ENCODE data around the gene PRDM15. TPM values are rescaled to one million over a fixed set of nuclear protein-coding genes. Genes with fewer than 3 reads are reported as not detected.

PRDM15 gene
- polyA plus RNA-seq, 3 donors: 5.4 to 5.7 (median 5.4) TPM

DNA sequence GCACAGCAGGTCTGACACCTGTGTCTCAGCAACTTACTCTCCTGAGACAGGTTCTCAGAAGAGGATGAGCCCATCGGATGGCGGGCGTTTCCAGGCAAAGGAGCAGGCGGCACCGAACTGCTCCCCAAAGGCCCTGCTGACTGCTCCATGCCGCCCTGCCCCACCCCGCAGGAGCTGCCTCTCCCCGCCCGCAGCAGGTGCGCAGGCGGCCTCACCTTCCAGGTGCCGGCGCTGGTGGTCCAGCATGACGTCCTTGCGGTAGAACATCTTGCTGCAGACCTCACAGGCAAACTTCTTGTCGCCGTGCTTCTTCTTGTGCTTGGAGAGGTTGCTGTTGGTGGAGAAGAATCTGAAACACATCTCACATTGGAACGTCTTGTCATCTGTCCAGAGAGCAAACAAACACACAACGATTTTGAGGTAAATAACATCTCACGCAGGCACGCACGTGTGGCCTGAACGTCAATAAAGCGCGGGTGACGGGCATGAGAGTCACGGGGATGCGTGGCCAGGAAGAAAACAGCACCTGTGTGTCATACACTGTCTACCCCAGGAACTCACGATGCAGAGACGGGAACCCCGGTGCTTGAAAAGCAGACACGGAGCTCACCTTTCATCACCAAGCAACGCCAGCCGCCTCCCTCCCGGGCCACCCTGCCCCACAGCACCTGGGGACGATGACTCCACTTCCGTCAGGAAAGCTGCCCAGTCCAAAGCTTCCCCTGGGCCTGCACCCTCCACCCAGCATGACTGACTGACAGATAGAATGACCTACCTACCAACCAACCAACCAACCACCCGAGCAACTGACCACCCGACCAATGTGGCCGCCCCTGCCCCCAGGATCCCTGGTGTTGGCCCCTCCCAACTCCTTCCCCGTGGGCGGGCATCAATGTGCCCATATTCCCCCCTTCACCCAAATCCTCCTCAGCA is 50.9 kb downstream of the PRDM15 start:
- DNase-seq (ENCODE audit: low read depth in 3 of 3, low spot score in 2 of 3): no peak

DNA sequence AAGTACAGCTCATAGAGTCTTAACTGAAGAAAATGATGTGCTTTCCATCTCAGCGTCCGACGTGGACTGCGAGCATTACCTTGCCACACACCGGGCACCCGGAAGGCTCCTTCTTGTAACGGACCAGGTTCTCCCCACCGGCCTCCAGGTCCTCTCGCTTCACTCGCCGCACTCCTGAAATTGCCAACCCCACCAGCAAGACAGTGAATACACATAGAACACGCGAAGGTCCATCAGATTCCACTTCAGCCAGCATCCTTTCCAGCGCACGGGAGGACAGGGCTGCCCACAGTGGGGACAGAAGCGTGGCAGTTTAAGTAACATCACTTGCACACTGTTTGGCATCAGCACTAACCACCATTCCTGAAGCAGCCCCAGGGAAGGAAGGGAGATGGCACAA is 53.3 kb downstream of the PRDM15 start:
- no peak for DNase-seq (ENCODE audit: low read depth in 3 of 3, low spot score in 2 of 3)

DNA sequence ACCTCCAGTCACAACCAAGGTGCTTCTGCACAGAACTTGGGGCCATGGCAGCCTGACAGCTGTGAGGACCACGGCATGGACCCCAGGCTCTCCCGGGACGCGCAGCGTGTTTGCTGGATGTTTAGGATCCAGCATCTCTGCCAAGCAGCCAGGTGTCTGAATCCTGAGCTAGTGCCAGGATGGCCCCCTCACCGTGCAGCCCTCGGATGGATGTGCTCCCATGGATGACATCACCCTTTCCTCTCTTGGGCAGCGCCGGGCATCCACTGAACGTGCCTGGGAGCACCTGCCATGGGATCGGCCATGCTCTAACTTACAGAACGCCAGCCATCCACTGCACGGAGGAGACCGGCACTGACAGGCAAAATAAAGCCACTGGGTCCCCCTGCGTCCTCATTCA is 53.9 kb downstream of the PRDM15 start:
- no peak for DNase-seq (ENCODE audit: low read depth in 3 of 3, low spot score in 2 of 3)

DNA sequence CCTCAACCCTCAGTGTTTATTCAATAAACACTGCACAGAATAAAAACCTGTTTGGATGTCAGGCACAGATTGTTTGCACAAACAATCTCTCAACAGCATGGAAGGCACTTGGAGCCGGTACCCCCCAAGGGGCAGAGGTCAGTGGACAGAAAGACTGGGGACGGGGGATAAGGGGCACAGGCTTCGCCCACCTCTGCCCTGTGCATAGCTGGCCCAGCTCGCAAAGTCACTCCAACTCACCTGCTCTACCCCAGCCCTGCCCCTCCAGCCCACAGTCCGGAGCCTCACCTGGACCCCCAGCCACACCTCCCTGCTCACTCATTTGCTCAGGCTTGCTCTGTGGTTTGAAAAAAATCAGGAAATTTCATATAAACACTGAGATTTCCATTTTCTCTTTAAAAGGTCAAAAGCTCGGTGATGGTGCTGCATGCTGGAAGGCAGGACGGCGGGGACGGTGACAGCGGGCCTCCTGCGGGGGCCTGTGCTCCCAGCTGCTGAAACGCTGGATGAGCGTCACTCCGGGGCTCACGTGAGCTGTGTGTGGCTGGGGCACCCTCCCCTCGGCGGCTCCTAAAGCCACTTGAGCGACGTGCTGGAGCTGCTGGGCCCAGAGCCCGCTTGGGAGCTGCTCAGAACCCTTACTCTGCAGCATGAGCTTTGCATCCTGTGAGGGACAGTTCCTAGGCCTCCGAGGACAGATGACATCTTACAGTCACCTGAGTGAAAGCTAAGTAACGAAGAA is 54.5 kb downstream of the PRDM15 start:
- DNase-seq (ENCODE audit: low read depth in 3 of 3, low spot score in 2 of 3): no peak

DNA sequence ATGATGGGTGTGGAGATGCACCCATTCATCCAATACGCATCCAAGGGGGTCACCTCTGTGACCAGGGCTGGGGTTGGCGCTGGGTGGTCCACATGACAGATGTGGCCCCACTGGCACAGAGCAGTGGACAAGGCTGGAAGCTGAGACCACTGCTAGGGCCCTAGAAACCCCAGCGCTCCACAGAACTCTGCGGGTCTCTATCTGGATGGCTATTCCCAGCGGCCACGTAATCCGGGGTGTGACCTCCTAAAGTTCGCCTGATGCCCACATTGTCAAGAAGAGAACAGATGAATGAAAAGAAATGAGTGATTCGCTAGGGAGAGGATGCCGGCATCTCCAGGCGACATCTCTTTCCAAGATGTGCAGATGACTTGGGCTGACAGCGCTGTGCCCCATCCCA is 55.2 kb downstream of the PRDM15 start:
- DNase-seq (ENCODE audit: low read depth in 3 of 3, low spot score in 2 of 3): no peak

DNA sequence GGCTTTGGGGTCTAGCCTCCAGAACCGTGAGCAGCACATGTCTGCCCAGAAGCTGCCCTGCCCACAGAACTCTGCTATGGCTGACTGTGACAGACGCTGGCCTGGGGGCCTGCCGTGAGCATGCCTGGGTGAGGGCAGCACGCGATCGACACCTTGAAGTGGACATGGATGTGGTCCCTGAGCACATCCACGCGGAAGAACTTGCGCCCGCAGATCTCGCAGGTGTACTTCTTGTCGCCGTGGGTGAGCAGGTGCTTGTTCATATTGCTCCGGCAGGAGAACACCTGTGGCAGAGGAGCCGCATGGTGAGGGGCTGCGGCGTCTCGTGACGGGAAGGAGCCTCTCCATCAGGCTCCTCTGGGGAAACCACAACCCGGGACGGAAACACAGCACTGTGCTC is 56.0 kb downstream of the PRDM15 start:
- no peak for DNase-seq (ENCODE audit: low read depth in 3 of 3, low spot score in 2 of 3)

DNA sequence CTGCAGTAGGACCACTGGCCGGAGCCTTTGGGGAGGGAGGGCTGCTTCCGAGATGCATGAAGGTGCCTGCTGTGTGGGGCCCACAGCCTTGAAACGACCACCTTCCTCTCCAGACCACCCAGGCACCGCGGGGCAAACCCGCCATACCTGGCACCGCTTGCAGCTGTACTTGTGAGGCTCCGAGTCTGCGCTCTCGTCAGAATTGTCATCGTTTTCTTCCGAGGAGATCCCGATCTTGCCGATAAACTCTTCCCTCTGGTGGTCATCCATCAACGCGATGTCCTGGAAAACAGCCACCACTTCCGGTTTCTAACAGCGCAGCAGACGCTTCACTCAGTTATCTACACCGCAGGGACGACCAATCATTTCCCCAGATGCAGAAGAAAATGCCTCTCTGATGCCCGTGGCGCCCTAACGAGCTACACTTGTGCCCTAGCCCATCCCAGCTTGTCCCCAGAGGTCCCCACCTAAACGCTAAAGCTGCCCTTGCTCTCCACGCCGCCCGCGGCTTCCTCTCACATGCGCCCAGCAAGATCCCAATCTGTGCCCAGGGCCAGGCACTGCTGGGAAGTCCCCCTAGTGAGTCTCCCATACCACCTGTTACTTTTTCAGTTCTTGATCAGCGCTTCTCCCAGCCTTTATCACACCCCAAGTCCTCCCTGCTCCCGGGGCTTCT is 57.2 kb downstream of the PRDM15 start:
- DNase-seq (ENCODE audit: low read depth in 3 of 3, low spot score in 2 of 3): no peak

DNA sequence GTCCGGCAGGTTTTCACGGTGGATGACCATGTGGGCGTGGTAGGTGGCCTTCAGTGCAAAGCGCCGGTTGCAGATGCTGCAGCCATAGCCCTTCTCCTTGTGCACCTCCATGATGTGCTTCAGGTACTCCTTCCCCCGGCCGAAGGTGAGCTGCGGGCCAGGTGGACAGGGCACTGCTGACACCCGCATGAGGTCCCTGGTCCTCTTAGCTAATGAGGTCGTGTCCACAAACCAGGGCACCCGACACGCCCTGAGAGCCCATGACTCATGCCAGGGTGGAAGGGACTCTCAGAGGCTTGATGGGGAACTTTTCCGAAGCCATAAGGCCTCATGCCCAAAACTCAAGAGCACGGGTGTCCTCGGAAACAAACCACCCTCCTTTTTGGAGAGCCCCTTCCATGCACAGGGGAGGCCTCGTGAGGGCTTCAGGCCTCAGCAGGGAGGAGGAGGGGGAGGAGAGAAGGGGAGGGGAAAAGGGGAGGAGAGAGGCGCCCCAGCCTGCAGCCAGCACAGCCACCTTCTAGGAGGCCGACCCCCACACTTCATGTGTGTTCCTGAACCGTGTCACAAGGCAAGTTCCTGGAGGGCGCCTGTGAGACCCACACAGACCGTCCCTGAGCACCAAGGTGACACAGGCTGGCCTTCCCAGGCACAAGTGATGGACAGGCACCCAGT is 57.9 kb downstream of the PRDM15 start:
- DNase-seq (ENCODE audit: low read depth in 3 of 3, low spot score in 2 of 3): no peak

DNA sequence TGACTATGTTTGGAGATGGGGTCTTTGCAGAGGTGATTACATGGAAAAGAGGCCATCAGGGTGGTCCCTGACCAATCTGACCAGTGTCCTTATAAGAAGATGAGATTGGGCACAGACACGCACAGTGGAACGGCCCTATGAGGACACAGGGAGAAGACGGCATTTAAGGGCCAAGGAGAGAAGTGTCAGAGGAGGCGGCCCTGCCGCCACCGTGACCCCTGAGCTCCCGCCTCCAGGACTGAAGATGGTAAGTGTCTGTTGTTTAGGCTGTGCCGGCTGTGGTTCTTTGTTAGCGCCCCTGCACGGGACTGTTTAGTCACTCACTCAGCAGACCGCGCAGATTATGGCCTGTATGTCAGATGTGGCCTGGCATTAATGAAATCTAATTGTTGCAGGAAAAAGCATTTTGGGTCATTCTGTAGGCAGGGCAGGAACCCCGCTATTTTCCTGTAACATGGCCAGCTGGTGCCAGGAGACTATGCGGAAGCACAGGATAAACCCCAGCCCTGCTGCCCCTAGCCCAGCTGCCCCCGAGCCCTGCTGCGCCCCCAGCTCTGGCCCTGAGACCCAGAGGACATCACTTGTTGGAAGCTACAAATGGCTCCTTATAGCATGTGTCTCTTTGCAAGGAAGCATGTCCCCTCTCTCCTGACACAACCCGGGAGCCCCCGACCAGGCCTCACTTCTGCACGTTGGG is 58.6 kb downstream of the PRDM15 start:
- no peak for DNase-seq (ENCODE audit: low read depth in 3 of 3, low spot score in 2 of 3)

DNA sequence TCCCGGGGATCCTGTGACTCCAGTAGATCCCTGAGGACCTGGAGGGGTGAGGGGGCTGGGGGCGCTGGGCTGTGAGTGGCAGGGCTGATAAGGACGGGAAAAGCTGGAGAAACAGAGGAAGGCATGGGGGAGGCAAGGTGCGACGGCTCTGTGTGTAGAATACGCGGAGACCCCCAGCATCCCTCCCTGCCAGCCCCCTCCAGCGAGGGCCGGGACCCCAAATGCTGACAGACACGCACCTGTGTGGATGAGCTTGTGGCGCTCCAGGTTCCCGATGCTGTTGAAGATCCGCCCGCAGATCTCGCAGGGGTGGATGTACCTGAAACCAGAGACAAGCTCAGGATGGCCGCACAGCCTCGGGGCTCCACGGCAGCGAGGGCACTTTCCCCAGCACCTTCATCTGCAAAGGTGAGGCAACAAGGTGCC is 59.3 kb downstream of the PRDM15 start:
- no peak for DNase-seq (ENCODE audit: low read depth in 3 of 3, low spot score in 2 of 3)

DNA sequence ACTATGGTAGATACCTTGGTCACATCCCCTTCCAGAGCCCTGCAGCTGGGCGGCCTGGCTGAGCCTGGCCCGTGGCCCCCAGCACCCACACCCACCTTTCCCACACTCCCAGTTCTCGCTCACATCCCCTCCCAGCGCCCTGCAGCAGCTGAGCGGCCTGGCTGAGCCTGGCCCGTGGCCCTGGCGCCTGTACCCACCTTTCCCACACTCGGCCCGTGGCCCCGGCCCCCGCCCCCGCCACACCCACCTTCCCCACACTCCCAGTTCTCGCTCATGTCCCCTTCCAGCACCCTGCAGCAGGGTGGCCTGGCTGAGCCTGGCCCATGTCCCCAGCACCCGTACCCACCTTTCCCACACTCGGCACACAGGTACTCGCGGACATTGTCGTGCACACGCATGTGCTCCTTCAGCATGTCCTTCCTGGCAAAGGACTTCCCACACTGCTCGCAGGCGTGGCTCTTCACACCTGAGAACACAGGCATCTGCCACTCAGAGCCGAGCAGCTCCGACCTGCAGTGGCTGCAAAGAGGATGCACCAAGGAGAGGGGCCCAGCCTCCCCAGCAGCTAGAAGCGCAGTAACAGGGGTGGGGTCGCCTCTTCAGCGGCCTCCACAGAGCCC is 59.8 kb downstream of the PRDM15 start:
- no peak for DNase-seq (ENCODE audit: low read depth in 3 of 3, low spot score in 2 of 3)

DNA sequence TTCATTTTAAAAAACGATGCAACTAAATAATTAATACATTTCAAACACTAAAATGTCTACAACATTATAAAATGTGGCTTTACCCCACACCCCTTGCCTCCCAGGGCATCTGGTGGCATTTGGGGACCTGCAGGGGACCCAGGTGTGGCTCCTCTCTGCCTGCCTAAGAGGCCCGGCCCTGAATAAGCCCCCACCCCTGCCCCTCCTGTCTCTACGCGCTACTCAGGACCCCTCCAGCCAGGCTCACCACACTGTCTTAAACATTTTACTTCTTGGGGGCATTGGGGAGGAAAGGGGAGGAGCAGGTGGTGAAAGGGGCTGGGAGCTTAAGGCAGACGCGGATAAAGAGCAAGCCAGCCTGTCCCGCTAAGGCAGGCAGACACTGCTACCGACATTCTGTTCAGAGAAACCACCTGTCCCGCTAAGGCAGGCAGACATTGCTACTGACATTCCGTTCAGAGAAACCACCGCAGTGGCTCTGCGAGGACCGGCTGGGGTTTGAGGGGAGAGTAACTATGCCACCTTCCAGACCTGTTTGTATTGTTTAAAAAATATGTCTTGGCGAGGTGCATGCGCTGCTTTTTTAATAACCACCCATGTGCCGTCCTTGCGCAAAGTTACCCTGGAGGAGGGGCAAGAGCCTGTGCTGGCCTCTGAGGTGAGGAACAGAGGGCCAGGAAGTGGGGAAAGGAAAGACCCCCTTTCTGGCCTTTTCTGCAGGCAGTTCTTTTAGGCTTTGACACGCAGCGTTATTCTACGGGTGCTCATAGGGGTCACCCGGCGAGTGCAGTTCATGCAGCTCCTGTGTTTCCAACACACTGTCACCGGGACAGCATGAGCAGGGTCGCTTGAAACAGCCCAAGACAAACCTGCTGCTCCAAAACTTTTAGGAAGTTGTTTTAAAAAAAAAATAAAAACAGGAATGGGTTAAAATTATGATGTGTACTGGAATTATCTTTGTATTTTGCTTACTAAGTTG is 61.0 kb downstream of the PRDM15 start:
- no peak for DNase-seq (ENCODE audit: low read depth in 3 of 3, low spot score in 2 of 3)

DNA sequence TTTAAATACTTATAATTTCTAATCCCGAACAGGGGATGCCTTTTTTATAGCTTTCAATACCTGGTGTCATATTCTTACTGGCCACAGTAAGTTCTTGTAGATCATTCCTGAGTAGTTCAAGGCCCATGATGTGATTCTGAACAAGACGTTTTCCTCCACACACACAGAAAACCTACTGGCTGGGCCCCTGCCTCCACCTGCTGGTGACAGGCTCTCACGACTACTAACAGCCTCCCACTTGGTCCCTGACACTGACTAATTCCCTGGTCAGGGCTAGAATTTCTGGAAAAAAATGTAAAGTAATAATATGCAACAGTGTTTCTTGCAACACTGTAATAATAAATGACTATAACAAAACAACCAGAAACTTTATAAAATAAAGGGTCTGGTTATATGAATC is 61.9 kb downstream of the PRDM15 start:
- DNase-seq (ENCODE audit: low read depth in 3 of 3, low spot score in 2 of 3): peak; percentile 8 to 29 (median 21)

DNA sequence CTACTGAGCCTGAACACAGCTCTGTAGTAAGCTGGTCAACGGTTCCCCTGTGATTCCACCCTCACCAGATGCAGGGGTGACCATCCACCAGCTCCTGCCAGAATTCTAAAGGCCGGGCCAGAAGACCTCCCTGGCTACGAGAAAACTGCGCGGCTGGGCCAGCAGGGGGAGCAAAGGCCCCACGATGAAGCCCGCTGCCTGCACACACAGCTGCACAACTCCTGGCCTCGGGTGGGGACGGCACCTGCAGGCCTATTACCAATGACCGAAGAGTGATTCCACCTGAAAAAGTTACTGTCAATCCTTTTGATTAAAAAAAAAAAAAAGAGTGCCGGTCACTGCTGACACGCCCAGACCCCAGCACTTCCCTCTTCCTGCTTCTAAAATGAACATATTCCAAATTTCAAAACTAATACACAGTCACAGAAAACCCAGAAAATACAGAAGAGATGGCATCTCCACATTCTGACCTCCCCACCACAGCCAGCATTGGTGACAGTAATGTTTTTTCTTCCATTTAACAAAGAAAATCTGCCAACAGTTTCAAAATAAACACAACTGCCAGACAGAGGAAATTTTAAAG is 62.5 kb downstream of the PRDM15 start:
- DNase-seq (ENCODE audit: low read depth in 3 of 3, low spot score in 2 of 3): no peak

DNA sequence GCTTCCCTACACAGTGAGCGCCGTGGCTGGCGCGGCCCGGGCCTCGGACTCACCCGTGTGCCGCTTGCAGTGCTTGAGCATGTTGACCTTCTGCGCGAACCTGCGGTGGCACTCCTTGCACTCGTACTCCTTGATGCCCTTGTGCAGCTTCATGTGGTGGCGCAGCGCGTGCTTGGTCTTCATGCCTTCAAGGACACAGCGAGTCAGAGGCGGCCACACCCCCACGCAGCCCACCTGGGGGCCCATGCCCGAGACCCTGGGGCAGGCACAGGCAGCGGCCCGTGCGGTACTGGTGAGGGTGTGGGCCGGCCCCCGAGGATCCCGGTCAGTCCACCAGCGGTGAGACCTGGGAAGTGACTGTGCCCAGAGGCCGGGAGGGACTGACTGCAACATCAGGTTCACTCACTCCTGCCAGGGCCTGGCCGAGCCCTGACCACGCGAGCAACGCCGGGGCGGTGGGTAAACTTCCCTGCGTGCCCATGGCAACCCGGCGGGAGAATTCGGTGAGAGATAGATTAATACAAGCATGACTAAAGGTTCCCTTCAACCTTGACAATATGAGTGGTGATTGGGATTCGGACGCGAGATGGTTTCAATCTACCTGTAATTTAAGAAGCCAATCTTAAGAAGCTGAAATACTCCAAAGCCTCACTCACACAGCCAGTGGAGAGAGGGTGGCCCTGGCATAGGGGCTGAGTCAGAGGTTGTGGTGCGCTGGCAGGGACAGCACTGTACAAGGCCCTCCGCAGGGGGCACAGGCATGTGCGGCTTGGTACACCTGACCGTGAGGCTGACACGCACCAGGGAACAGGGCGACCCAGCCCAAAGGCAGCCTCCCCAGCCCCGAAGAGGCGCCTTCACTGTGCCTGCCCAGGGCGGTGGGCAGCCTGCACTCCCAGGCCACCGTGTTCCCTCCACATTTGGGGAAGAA is 63.2 kb downstream of the PRDM15 start:
- no peak for DNase-seq (ENCODE audit: low read depth in 3 of 3, low spot score in 2 of 3)

DNA sequence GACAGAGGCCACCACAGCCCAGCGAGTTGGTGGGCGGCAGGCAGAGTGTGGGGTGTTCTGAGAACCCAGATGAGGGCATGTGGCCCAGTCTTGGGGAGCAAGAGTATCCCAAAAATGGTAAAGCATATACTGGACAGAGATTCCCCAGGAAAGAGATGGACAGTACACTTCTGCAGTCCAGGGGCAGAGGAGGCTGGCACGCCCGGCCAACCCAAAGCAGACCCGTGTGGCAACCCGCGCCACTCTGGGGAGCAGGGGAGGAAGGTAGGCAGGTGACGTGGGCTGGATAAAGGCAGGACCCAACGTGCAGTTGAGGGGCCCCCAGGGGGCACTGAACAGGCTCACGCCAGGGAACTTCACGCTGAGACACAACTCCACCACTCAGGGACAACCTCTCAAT is 65.9 kb downstream of the PRDM15 start:
- DNase-seq (ENCODE audit: low read depth in 3 of 3, low spot score in 2 of 3): no peak

DNA sequence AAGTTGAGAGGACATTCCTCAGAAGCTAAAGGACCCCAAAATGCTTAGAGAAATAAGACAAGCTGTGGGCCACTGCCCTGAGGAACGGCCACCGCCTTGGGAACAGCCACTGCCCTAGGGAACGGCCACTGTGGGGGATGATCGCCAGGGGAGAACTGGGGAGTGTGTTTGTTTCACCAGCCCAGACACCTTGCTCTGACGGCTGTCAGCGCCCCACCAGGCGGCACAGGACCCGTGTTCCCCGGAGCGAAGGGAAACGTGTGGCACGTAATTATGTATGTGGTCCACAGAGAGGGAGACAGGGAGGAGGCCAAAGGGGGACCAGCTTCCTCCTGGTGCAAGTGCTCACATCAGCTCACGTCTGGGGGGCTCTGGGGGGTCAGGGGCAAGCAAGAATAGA is 66.5 kb downstream of the PRDM15 start:
- DNase-seq (ENCODE audit: low read depth in 3 of 3, low spot score in 2 of 3): no peak
